Aorta (tissue), 5 donors: ENCODE data around the gene TBC1D32. TPM values are rescaled to one million over a fixed set of nuclear protein-coding genes. Genes with fewer than 3 reads are reported as not detected.
"Not testable (repeated sequence)": the region's sequence is repeated elsewhere in the genome, so short reads cannot be mapped to it uniquely, and the experiment has no call there.

ENCODE experiments used
- ATAC-seq: fragments of 200-7000 bp; cut with Tn5 transposase; one replicate; pipeline ENCODE4 v1.9.1; 2022; ENCODE audit warnings: moderate library complexity; ENCODE audit not compliant: low FRiP score
- DNase-seq, 2 donors: peaks; one replicate each; pipeline ENCODE4 v3.0.0-alpha.2; 2020
- H3K27ac ChIP-seq, 2 donors: one replicate each; pipeline ENCODE4 v1.5.1; 2013; ENCODE audit warnings: low read length in 2 of 2, mild to moderate bottlenecking in 2 of 2, moderate library complexity in 2 of 2, control low read depth in 1 of 2, inconsistent platforms in 1 of 2, low read depth in 1 of 2
- H3K27me3 ChIP-seq, 2 donors: one replicate each; pipeline ENCODE4 v1.6.1; 2013; ENCODE audit warnings: control low read depth in 1 of 2, low read length in 1 of 2, mild to moderate bottlenecking in 1 of 2, moderate library complexity in 1 of 2; ENCODE audit not compliant: insufficient read depth in 2 of 2, control insufficient read depth in 1 of 2
- H3K36me3 ChIP-seq, 2 donors: one replicate each; pipeline ENCODE4 v1.6.1; 2013; ENCODE audit warnings: control low read depth in 1 of 2, low read length in 1 of 2, mild to moderate bottlenecking in 1 of 2; ENCODE audit not compliant: insufficient read depth in 2 of 2, control insufficient read depth in 1 of 2
- H3K4me1 ChIP-seq, 2 donors: one replicate each; pipeline ENCODE4 v1.6.1; 2013; ENCODE audit warnings: low read length in 2 of 2, control low read depth in 1 of 2, mild to moderate bottlenecking in 1 of 2, moderate library complexity in 1 of 2; ENCODE audit not compliant: insufficient read depth in 2 of 2, control insufficient read depth in 1 of 2
- H3K4me3 ChIP-seq, 2 donors: one replicate each; pipeline ENCODE4 v1.5.1; 2013; ENCODE audit warnings: low read length in 2 of 2, control low read depth in 1 of 2, mild to moderate bottlenecking in 1 of 2
- H3K9me3 ChIP-seq: one replicate; pipeline ENCODE4 v1.6.1; 2013; ENCODE audit warnings: mild to moderate bottlenecking, low read length; ENCODE audit not compliant: control insufficient read depth
- WGBS, 2 donors: extraction: QIAGEN DNeasy Blood & Tissue Kit; methylation state at CpG; one replicate each; pipeline ENCODE4 v1.1.7; 2013; 5-methylcytosine and 5-hydroxymethylcytosine counted together
- intact Hi-C, 2 donors: fragments of 100-400 bp; cut with DNase I; formaldehyde crosslinking; loops; one replicate each; pipeline versions ENCODE4 v1.14.2 to v1.15.0; 2022
- polyA plus RNA-seq, 2 donors: library from polyadenylated mRNA; stranded (reverse); fragments of 200-250 nt; gene quantifications; one replicate each; pipeline ENCODE4 v1.2.3, GENCODE V29; 2013
- total RNA-seq, 2 donors: library from RNA; stranded (reverse); fragmentation: NEBNext Ultra II Directional; extraction: Animal tissue kit (Norgen Biotek cat#: 25700); gene quantifications; one replicate each; pipeline ENCODE4 v1.2.1, GENCODE V29; 2021
- donor health status: healthy with polysubstance abuse.
- donor health status: Bipolar disorder and iron deficiency.
- donor health status: DM: no; HTN: no; CAD: no.
- donor health status: DM: no; HTN: no; CAD: no.
- donor health status: DM: yes; HTN: yes; CAD: no.

Gene TBC1D32
- total and polyA plus RNA-seq, 4 donors, result 0.13 to 7.5 (median 3.3) TPM

GRCh38 chr6:121222656-121223055 lies 111.6 kb downstream of the TBC1D32 start:
- ATAC-seq (no peak), DNase-seq (no peak)
- peaks cover 0 to 2% of the 10 kb centered on the region in 2 donors for H3K36me3 ChIP-seq
- intact Hi-C loops, result no loop called here
- H3K4me1 ChIP-seq, result no peaks in the 10 kb centered on the region
- H3K4me3 ChIP-seq, result no peak overlapping the region
- WGBS, 2 donors, result 25 to 36% methylated on average over 3 of the region's 3 CpGs
- no peak overlapping the region for H3K27ac ChIP-seq
- no peaks in the 10 kb centered on the region for H3K27me3 ChIP-seq
- no peaks in the 10 kb centered on the region for H3K9me3 ChIP-seq

- Histone ChIP-seq H3K9me3 (peaks cover 5% of the 10 kb centered on the region), H3K4me1 (no peaks in the 10 kb centered on the region), H3K27me3 (no peaks in the 10 kb centered on the region), H3K36me3 (peaks cover 0 to 2% of the 10 kb centered on the region in 2 donors), H3K4me3 (no peak overlapping the region), H3K27ac (no peak overlapping the region)
- intact Hi-C loops, result no loop called here
- DNase-seq, result no peak
- 86 to 90% methylated on average over 1 of the region's 1 CpG for WGBS, 2 donors
- no peak for ATAC-seq
These were observed 117.4 kb downstream of the TBC1D32 start for GRCh38 chr6:121216928-121217327.

- DNase-seq, H3K27ac ChIP-seq, H3K4me3 ChIP-seq, ATAC-seq, H3K36me3 ChIP-seq, H3K27me3 ChIP-seq, H3K9me3 ChIP-seq, intact Hi-C loops, H3K4me1 ChIP-seq: not testable (repeated sequence)
- 98 to 99% methylated on average over 2 of the region's 2 CpGs for WGBS, 2 donors
These were observed 120.9 kb downstream of the TBC1D32 start for GRCh38 chr6:121213341-121213740.

- no peaks in the 10 kb centered on the region for H3K27me3 ChIP-seq
- no peaks in the 10 kb centered on the region for H3K36me3 ChIP-seq
- no peak for ATAC-seq
- H3K9me3 ChIP-seq, result peaks cover 5% of the 10 kb centered on the region
- H3K27ac ChIP-seq, result no peak overlapping the region
- WGBS, 2 donors, result 90 to 91% methylated on average over 5 of the region's 5 CpGs
- no peak overlapping the region for H3K4me3 ChIP-seq
- intact Hi-C loops, result no loop called here
- DNase-seq, result no peak
- H3K4me1 ChIP-seq, result no peaks in the 10 kb centered on the region
These were observed 123.3 kb downstream of the TBC1D32 start for GRCh38 chr6:121210943-121211342.

GRCh38 chr6:121205569-121205968 lies 128.7 kb downstream of the TBC1D32 start:
- peaks cover 0 to 2% of the 10 kb centered on the region in 2 donors for H3K36me3 ChIP-seq
- H3K4me1 ChIP-seq, result no peaks in the 10 kb centered on the region
- H3K9me3 ChIP-seq, result no peaks in the 10 kb centered on the region
- no peaks in the 10 kb centered on the region for H3K27me3 ChIP-seq
- DNase-seq (no peak), ATAC-seq (no peak)
- intact Hi-C loops, result no loop called here
- 91 to 96% methylated on average over 3 of the region's 3 CpGs for WGBS, 2 donors
- no peak overlapping the region for H3K4me3 ChIP-seq
- no peak overlapping the region for H3K27ac ChIP-seq

- Histone ChIP-seq H3K9me3 (no peaks in the 10 kb centered on the region), H3K4me1 (no peaks in the 10 kb centered on the region), H3K27ac (no peak overlapping the region), H3K36me3 (peaks cover 0 to 4% of the 10 kb centered on the region in 2 donors), H3K4me3 (no peak overlapping the region), H3K27me3 (no peaks in the 10 kb centered on the region)
- WGBS, 2 donors, result 92 to 94% methylated on average over 2 of the region's 2 CpGs
- intact Hi-C loops, result no loop called here
- DNase-seq (no peak), ATAC-seq (no peak)
These were observed 133.2 kb downstream of the TBC1D32 start for GRCh38 chr6:121201105-121201504.

- H3K27me3 ChIP-seq, H3K9me3 ChIP-seq, H3K4me1 ChIP-seq, H3K36me3 ChIP-seq, H3K27ac ChIP-seq, H3K4me3 ChIP-seq, ATAC-seq, intact Hi-C loops, DNase-seq: not testable (repeated sequence)
- WGBS, 2 donors, result 95 to 100% methylated on average over 4 of the region's 4 CpGs
These were observed 138.2 kb downstream of the TBC1D32 start for GRCh38 chr6:121196042-121196441.

- Histone ChIP-seq H3K4me1 (no peaks in the 10 kb centered on the region), H3K9me3 (no peaks in the 10 kb centered on the region), H3K4me3 (no peak overlapping the region), H3K27ac (no peak overlapping the region), H3K36me3 (no peaks in the 10 kb centered on the region), H3K27me3 (no peaks in the 10 kb centered on the region)
- WGBS, 2 donors, result 76 to 79% methylated on average over 4 to 6 of the region's 6 CpGs
- DNase-seq (no peak), ATAC-seq (no peak)
- intact Hi-C loops, result no loop called here
These were observed 144.2 kb downstream of the TBC1D32 start for GRCh38 chr6:121190122-121190521.

GRCh38 chr6:121188356-121188755 lies 145.9 kb downstream of the TBC1D32 start:
- intact Hi-C loops, result no loop called here
- Histone ChIP-seq H3K4me3 (no peak overlapping the region), H3K4me1 (no peaks in the 10 kb centered on the region), H3K36me3 (no peaks in the 10 kb centered on the region), H3K27ac (no peak overlapping the region), H3K27me3 (no peaks in the 10 kb centered on the region), H3K9me3 (no peaks in the 10 kb centered on the region)
- ATAC-seq (no peak), DNase-seq (no peak)
- WGBS, 2 donors, result 9 to 17% methylated on average over 1 of the region's 1 CpG
